Head of caudate nucleus (tissue), 42 donors: Measurements from ENCODE around the gene HS3ST3A1.

Experiments
- DNase-seq, 42 donors: peaks; one replicate each; pipeline versions ENCODE4 v3.0.0 to v3.0.0-alpha.2; 2020 to 2021; ENCODE audit warnings: mixed read lengths in 7 of 42
- intact Hi-C: fragments of 100-400 bp; cut with DNase I; formaldehyde crosslinking; loops from one replicate; pipeline ENCODE4 v1.15.0; 2022

HS3ST3A1 gene

GRCh38 chr17:13475574-13476223 is 126.0 kb downstream of the HS3ST3A1 start:
- intact Hi-C loops, result no loop called here
- DNase-seq, result no peak

- no peak for DNase-seq
- intact Hi-C loops, result no loop called here
Observed at GRCh38 chr17:13474073-13474800, 127.5 kb downstream of the HS3ST3A1 start.

GRCh38 chr17:13465678-13466077 is 136.1 kb downstream of the HS3ST3A1 start:
- intact Hi-C loops, result no loop called here
- DNase-seq, result no peak

GRCh38 chr17:13462673-13463124 is 139.0 kb downstream of the HS3ST3A1 start:
- no peak for DNase-seq
- intact Hi-C loops, result no loop called here

- no peak for DNase-seq
- intact Hi-C loops, result no loop called here
Observed at GRCh38 chr17:13462146-13462545, 139.6 kb downstream of the HS3ST3A1 start.

GRCh38 chr17:13460261-13461000 is 141.3 kb downstream of the HS3ST3A1 start:
- intact Hi-C loops, result no loop called here
- DNase-seq, result no peak

- no peak for DNase-seq
- intact Hi-C loops, result no loop called here
Observed at GRCh38 chr17:13457783-13458182, 143.9 kb downstream of the HS3ST3A1 start.
